ENCODE results near the gene CAMSAP3. TPM values are rescaled to one million over a fixed set of nuclear protein-coding genes. Genes with fewer than 3 reads are reported as not detected.
"Not testable (repeated sequence)": the region's sequence is repeated elsewhere in the genome, so short reads cannot be mapped to it uniquely, and the experiment has no call there.

The CAMSAP3 gene
- total RNA-seq, 4 donors from 2014 or later: 0.15 to 0.16 TPM; not detected in 2

DNA sequence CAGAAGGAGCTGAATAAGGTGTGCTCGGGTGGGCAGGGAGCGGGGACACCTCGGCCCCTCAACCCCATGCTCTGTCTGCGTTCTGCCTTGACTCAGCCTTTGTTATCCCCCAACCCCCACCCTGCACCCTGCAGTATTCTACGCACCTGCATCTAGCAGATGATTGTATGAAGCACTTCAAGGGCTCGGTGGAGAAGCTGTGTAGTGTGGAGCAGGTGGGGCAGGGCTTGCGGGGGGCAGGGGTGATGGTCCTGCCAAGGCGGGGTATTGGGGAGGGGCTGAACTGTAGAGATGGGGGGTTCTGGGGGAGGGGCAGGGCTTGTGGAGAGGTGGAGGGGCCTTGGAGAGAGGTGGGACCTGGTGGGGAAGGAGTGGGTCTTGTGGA lies 47.4 kb downstream of the CAMSAP3 start:
- Histone ChIP-seq H3K4me1 (no peaks in the 10 kb centered on the region), H3K27ac (no peak overlapping the region), H3K36me3 (no peaks in the 10 kb centered on the region), H3K4me3 (no peak overlapping the region), H3K9me3 (no peaks in the 10 kb centered on the region), H3K27me3 (peaks cover 6 to 12% (median 7%) of the 10 kb centered on the region in 3 donors)
- ATAC-seq: no peak
- no peak for TF ChIP-seq POLR2A (IDR thresholded peaks at IDR 0.05)
- TF ChIP-seq, protein P1, sequence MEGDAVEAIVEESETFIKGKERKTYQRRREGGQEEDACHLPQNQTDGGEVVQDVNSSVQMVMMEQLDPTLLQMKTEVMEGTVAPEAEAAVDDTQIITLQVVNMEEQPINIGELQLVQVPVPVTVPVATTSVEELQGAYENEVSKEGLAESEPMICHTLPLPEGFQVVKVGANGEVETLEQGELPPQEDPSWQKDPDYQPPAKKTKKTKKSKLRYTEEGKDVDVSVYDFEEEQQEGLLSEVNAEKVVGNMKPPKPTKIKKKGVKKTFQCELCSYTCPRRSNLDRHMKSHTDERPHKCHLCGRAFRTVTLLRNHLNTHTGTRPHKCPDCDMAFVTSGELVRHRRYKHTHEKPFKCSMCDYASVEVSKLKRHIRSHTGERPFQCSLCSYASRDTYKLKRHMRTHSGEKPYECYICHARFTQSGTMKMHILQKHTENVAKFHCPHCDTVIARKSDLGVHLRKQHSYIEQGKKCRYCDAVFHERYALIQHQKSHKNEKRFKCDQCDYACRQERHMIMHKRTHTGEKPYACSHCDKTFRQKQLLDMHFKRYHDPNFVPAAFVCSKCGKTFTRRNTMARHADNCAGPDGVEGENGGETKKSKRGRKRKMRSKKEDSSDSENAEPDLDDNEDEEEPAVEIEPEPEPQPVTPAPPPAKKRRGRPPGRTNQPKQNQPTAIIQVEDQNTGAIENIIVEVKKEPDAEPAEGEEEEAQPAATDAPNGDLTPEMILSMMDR (IDR thresholded peaks at IDR 0.05 in 4 of 5, conservative IDR thresholded peaks at IDR 0.05 in 1 of 5): no peak
- in situ Hi-C loops (cut with MboI; ENCODE audit: low sequenced_read_pairs in 4 of 4): no loop called here
- intact Hi-C loops (cut with DNase I; ENCODE audit: low total_unique reads): no loop called here
- DNase-seq: no peak

- ATAC-seq; intact Hi-C loops (cut with DNase I; ENCODE audit: low total_unique reads); H3K4me3 ChIP-seq; in situ Hi-C loops (cut with MboI; ENCODE audit: low sequenced_read_pairs in 4 of 4); H3K9me3 ChIP-seq; DNase-seq; H3K27me3 ChIP-seq; H3K4me1 ChIP-seq; H3K27ac ChIP-seq; H3K36me3 ChIP-seq: not testable (repeated sequence)
Measured at GRCh38 chr19:7643629-7644549, 48.2 kb downstream of the CAMSAP3 start.

- Histone ChIP-seq H3K4me1 (no peaks in the 10 kb centered on the region), H3K27me3 (peaks cover 0 to 2% (median 0%) of the 10 kb centered on the region in 3 donors), H3K9me3 (no peaks in the 10 kb centered on the region), H3K27ac (no peak overlapping the region), H3K36me3 (no peaks in the 10 kb centered on the region), H3K4me3 (no peak overlapping the region)
- TF ChIP-seq POLR2A (IDR thresholded peaks at IDR 0.05): no peak
- TF ChIP-seq, protein P1 (IDR thresholded peaks at IDR 0.05 in 4 of 5, conservative IDR thresholded peaks at IDR 0.05 in 1 of 5): no peak
- ATAC-seq (no peak), DNase-seq (no peak)
- in situ Hi-C loops (cut with MboI; ENCODE audit: low sequenced_read_pairs in 4 of 4) (no loop called here), intact Hi-C loops (cut with DNase I; ENCODE audit: low total_unique reads) (no loop called here)
Measured at GRCh38 chr19:7644550-7644877, 48.9 kb downstream of the CAMSAP3 start.

DNA sequence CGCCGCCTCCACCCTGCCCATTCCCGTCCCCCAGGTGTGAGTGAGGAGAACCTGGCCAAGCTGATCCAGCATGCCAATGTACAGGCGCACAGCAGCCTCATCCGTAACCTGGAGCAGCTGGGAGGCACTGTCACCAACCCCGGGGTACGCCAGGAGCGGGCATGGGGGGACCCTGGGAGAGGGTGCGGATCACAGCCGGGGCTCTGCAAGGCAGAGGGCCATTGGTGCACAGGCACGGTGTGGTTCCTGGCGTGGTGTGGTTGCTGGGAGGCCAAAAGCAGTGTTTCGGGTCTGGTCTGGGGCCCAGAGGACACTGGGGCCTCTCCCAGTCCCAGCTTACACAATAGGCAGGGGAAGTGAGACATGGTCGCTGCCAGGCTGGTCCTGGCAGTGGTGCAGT lies 49.5 kb downstream of the CAMSAP3 start:
- H3K27ac ChIP-seq: no peak overlapping the region
- H3K9me3 ChIP-seq: no peaks in the 10 kb centered on the region
- H3K4me1 ChIP-seq: no peaks in the 10 kb centered on the region
- TF ChIP-seq POLR2A (IDR thresholded peaks at IDR 0.05): no peak
- TF ChIP-seq, protein P1 (IDR thresholded peaks at IDR 0.05 in 4 of 5, conservative IDR thresholded peaks at IDR 0.05 in 1 of 5): no peak
- H3K36me3 ChIP-seq: no peaks in the 10 kb centered on the region
- H3K27me3 ChIP-seq: peaks cover 0 to 2% (median 0%) of the 10 kb centered on the region in 3 donors
- no peak for ATAC-seq
- no peak overlapping the region for H3K4me3 ChIP-seq
- no peak for DNase-seq
- in situ Hi-C loops (cut with MboI; ENCODE audit: low sequenced_read_pairs in 4 of 4): no loop called here
- intact Hi-C loops (cut with DNase I; ENCODE audit: low total_unique reads): no loop called here

DNA sequence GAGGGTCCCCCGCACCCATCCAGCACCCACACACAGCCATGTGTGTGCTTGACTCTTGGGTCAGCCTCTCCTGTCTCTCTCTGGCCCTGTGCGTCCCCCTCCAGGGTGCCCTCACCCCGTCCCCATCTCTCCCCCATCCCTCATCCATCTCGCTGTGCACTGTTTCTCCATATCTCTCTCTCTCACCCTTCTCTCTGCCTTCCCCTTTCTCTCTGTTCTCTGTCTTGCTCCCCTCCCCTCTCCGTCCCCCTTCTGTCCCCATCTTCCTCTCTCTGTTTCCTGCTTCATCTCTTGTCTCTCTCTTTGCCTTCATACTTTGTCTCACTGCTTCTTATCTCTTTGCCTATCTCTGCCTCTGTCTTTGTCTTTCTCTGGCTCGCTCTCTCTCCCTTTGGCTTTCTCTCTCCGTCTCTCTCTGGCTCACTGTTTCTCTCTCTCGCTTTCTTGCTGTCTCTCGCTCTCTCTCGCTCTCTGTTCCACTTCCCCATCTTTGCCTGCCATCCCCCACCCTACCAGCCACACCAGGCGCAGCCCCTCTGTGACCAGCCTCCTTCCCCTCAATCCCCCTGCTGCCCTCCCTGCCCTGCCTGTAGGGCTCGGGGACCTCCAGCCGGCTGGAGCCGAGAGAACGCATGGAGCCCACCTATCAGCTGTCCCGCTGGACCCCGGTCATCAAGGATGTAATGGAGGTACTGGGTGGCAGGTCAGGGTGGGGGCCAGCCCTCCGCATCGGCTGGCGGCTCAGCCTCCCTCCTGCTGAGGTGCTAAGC lies 50.2 kb downstream of the CAMSAP3 start:
- in situ Hi-C loops (cut with MboI; ENCODE audit: low sequenced_read_pairs in 4 of 4): no loop called here
- DNase-seq (no peak), ATAC-seq (no peak)
- intact Hi-C loops (cut with DNase I; ENCODE audit: low total_unique reads): no loop called here
- Histone ChIP-seq H3K4me1 (no peaks in the 10 kb centered on the region), H3K27ac (no peak overlapping the region), H3K9me3 (no peaks in the 10 kb centered on the region), H3K27me3 (peaks cover 0 to 2% (median 0%) of the 10 kb centered on the region in 3 donors), H3K36me3 (no peaks in the 10 kb centered on the region), H3K4me3 (no peak overlapping the region)
- TF ChIP-seq POLR2A (IDR thresholded peaks at IDR 0.05): no peak
- TF ChIP-seq, protein P1 (IDR thresholded peaks at IDR 0.05 in 4 of 5, conservative IDR thresholded peaks at IDR 0.05 in 1 of 5): no peak

Data from gastrocnemius medialis (tissue), 4 donors.